Liver (tissue), 9 donors: Measurements from ENCODE around the gene GOLGA6A. TPM values are rescaled to one million over a fixed set of nuclear protein-coding genes. Genes with fewer than 3 reads are reported as not detected.

ENCODE experiments used
- DNase-seq: peaks from one replicate; pipeline ENCODE4 v3.0.0-alpha.2; 2017; ENCODE audit warnings: low spot score
- H3K27ac ChIP-seq, 2 donors: one replicate each; pipeline ENCODE4 v1.7.0; 2013; ENCODE audit warnings: inconsistent platforms in 2 of 2, low read length in 2 of 2, control low read depth in 1 of 2, low read depth in 1 of 2, mild to moderate bottlenecking in 1 of 2
- H3K27me3 ChIP-seq, 4 donors: one replicate each; pipeline versions ENCODE4 v1.6.1 to v1.7.0; 2013; ENCODE audit warnings: low read length in 3 of 4, inconsistent platforms in 1 of 4, mild to moderate bottlenecking in 1 of 4, moderate library complexity in 1 of 4; ENCODE audit not compliant: control insufficient read depth in 4 of 4, insufficient read depth in 4 of 4
- H3K36me3 ChIP-seq, 4 donors: one replicate each; pipeline versions ENCODE4 v1.6.1 to v1.7.0; 2013; ENCODE audit warnings: low read length in 3 of 4, mild to moderate bottlenecking in 3 of 4, low read depth in 1 of 4, moderate library complexity in 1 of 4; ENCODE audit not compliant: control insufficient read depth in 4 of 4, insufficient read depth in 3 of 4
- H3K4me1 ChIP-seq, 4 donors: one replicate each; pipeline versions ENCODE4 v1.6.1 to v1.7.0; 2013; ENCODE audit warnings: low read length in 3 of 4, mild to moderate bottlenecking in 3 of 4, moderate library complexity in 1 of 4; ENCODE audit not compliant: control insufficient read depth in 4 of 4, insufficient read depth in 4 of 4
- H3K4me3 ChIP-seq, 3 donors: one replicate each; pipeline versions ENCODE4 v1.6.1 to v1.7.0; 2013; ENCODE audit warnings: low read length in 3 of 3, control low read depth in 1 of 3, low read depth in 1 of 3, mild to moderate bottlenecking in 1 of 3
- H3K9ac ChIP-seq, 2 donors: one replicate each; pipeline ENCODE4 v1.7.0; 2013; ENCODE audit warnings: low read length in 2 of 2, mild to moderate bottlenecking in 2 of 2, moderate library complexity in 2 of 2, control low read depth in 1 of 2, low read depth in 1 of 2
- H3K9me3 ChIP-seq, 4 donors: one replicate each; pipeline versions ENCODE4 v1.6.1 to v1.7.0; 2013; ENCODE audit warnings: low read length in 3 of 4; ENCODE audit not compliant: control insufficient read depth in 4 of 4
- ATF3 ChIP-seq: IDR thresholded peaks from 2 replicates; pipeline ENCODE4 v1.6.1; 2016; ENCODE audit warnings: antibody characterized with exemption
- CTCF ChIP-seq: fragments of 150-350 bp; IDR thresholded peaks from 2 replicates; pipeline ENCODE4 v1.5.1; 2017; ENCODE audit warnings: improper control_type of control experiment, low read depth, low read length; ENCODE audit not compliant: missing input control
- EGR1 ChIP-seq, 2 donors: IDR thresholded peaks; 2 replicates each; pipeline ENCODE4 v1.6.1; 2016 to 2018; ENCODE audit warnings: antibody characterized with exemption in 2 of 2, low read depth in 2 of 2
- FOXA1 ChIP-seq: IDR thresholded peaks from 2 replicates; pipeline ENCODE4 v1.6.1; 2016; ENCODE audit warnings: antibody characterized with exemption
- FOXA2 ChIP-seq: IDR thresholded peaks from 2 replicates; pipeline ENCODE4 v1.6.1; 2016; ENCODE audit warnings: antibody characterized with exemption
- GABPA ChIP-seq, 2 donors: IDR thresholded peaks in 1 of 2; conservative IDR thresholded peaks in 1 of 2; 2 replicates each; pipeline ENCODE4 v1.6.1; 2016; ENCODE audit warnings: antibody characterized with exemption in 2 of 2, mild to moderate bottlenecking in 1 of 2, moderate library complexity in 1 of 2
- HNF4A ChIP-seq, 2 donors: conservative IDR thresholded peaks; 2 replicates each; pipeline ENCODE4 v1.6.1; 2016; ENCODE audit warnings: antibody characterized with exemption in 2 of 2, mild to moderate bottlenecking in 2 of 2
- JUND ChIP-seq, 2 donors: IDR thresholded peaks; 2 replicates each; pipeline ENCODE4 v1.6.1; 2016; ENCODE audit warnings: antibody characterized with exemption in 2 of 2
- MAX ChIP-seq: IDR thresholded peaks from 2 replicates; pipeline ENCODE4 v1.6.1; 2016; ENCODE audit warnings: antibody characterized with exemption
- NR2F2 ChIP-seq: IDR thresholded peaks from 2 replicates; pipeline ENCODE4 v1.6.1; 2016; ENCODE audit warnings: antibody characterized with exemption
- RAD21 ChIP-seq, 2 donors: IDR thresholded peaks; 2 replicates each; pipeline ENCODE4 v1.6.1; 2016; ENCODE audit warnings: antibody characterized with exemption in 2 of 2, mild to moderate bottlenecking in 2 of 2
- RXRA ChIP-seq, 2 donors: IDR thresholded peaks; 2 replicates each; pipeline ENCODE4 v1.6.1; 2017 to 2018; ENCODE audit warnings: antibody characterized with exemption in 2 of 2, mild to moderate bottlenecking in 1 of 2
- SP1 ChIP-seq: IDR thresholded peaks from 2 replicates; pipeline ENCODE4 v1.6.1; 2018; ENCODE audit warnings: antibody characterized with exemption, mild to moderate bottlenecking
- TAF1 ChIP-seq: conservative IDR thresholded peaks from 2 replicates; pipeline ENCODE4 v1.6.1; 2016; ENCODE audit warnings: antibody characterized with exemption, mild to moderate bottlenecking
- YY1 ChIP-seq: IDR thresholded peaks from 2 replicates; pipeline ENCODE4 v1.6.1; 2016; ENCODE audit warnings: antibody characterized with exemption, mild to moderate bottlenecking
- WGBS: extraction: QIAGEN DNeasy Blood & Tissue Kit; methylation state at CpG from one replicate; pipeline ENCODE4 v1.1.7; 2013; 5-methylcytosine and 5-hydroxymethylcytosine counted together
- polyA plus RNA-seq, 2 donors: library from polyadenylated mRNA; stranded (reverse) in 1 of 2; unstranded in 1 of 2; fragments of 200-250 nt in 1 of 2; fragments of >200 nt in 1 of 2; fragmentation: Nextera tagmentation in 1 of 2; extraction: Ambion mirVana in 1 of 2; gene quantifications; one replicate each; pipeline versions ENCODE4 v1.2.1 to v1.2.3, GENCODE V29; 2013 to 2015
- total RNA-seq, 2 donors: library from RNA; depleted of rRNA; stranded (reverse); fragments of >200 nt; gene quantifications; one replicate each; pipeline ENCODE4 v1.2.3, GENCODE V29; 2014
- TF ChIP-seq, protein P1 (sequence below): IDR thresholded peaks from 2 replicates; pipeline ENCODE4 v1.6.1; 2016; ENCODE audit warnings: antibody characterized with exemption
- TF ChIP-seq, protein P2 (sequence below): IDR thresholded peaks from 2 replicates; pipeline ENCODE4 v1.6.1; 2016; ENCODE audit warnings: antibody characterized with exemption, mild to moderate bottlenecking
- donor health status: healthy.
- donor health status: healthy.
- donor health status: healthy.
- donor health status: healthy.
- donor health status: healthy.

Gene GOLGA6A
- total and polyA plus RNA-seq, 4 donors: 0.06 to 1.4 (median 0.63) TPM

DNA sequence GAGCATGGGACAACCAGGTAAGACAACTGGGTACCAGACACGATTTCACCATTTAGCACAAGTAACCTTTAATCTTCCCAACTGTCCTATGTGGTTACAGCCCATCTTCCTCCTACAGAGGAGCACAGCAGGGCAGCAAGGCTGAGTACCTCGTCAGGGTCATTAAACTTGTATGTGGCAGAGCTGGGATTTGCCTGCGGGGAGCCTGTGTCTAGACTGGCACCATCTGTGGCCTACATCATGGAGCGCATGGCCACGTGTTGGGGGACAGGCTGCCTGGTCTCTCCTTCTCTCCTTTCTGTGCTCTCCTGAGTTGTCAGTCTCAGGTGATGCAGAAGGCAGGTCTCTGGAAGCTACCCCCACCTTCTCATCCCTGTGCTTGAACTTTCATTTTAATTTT lies 32.2 kb downstream of the GOLGA6A start:
- H3K27ac ChIP-seq: no peak overlapping the region
- peaks cover 0 to 1% (median 0%) of the 10 kb centered on the region in 4 donors for H3K36me3 ChIP-seq
- H3K9me3 ChIP-seq: no peaks in the 10 kb centered on the region
- H3K9ac ChIP-seq: no peak overlapping the region
- H3K4me1 ChIP-seq: peaks cover 3 to 15% (median 7%) of the 10 kb centered on the region in 4 donors
- no peak for TF ChIP-seq FOXA2
- H3K4me3 ChIP-seq: no peak overlapping the region
- no peak for DNase-seq
- 87% methylated on average over 5 of the region's 5 CpGs for WGBS
- H3K27me3 ChIP-seq: no peaks in the 10 kb centered on the region

- 80% methylated on average over 7 of the region's 7 CpGs for WGBS
- H3K4me3 ChIP-seq: no peak overlapping the region
- H3K27ac ChIP-seq: no peak overlapping the region
- DNase-seq: no peak
- no peaks in the 10 kb centered on the region for H3K27me3 ChIP-seq
- H3K36me3 ChIP-seq: peaks cover 0 to 2% (median 0%) of the 10 kb centered on the region in 4 donors
- peaks cover 3 to 6% (median 5%) of the 10 kb centered on the region in 4 donors for H3K4me1 ChIP-seq
- H3K9me3 ChIP-seq: no peaks in the 10 kb centered on the region
- TF ChIP-seq, protein P1, sequence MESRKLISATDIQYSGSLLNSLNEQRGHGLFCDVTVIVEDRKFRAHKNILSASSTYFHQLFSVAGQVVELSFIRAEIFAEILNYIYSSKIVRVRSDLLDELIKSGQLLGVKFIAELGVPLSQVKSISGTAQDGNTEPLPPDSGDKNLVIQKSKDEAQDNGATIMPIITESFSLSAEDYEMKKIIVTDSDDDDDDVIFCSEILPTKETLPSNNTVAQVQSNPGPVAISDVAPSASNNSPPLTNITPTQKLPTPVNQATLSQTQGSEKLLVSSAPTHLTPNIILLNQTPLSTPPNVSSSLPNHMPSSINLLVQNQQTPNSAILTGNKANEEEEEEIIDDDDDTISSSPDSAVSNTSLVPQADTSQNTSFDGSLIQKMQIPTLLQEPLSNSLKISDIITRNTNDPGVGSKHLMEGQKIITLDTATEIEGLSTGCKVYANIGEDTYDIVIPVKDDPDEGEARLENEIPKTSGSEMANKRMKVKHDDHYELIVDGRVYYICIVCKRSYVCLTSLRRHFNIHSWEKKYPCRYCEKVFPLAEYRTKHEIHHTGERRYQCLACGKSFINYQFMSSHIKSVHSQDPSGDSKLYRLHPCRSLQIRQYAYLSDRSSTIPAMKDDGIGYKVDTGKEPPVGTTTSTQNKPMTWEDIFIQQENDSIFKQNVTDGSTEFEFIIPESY: no peak
- TF ChIP-seq HNF4A (conservative IDR thresholded peaks at IDR 0.05) (no peak), RXRA (IDR thresholded peaks at IDR 0.05) (no peak), SP1 (no peak)
- H3K9ac ChIP-seq: no peak overlapping the region
Observed at GRCh38 chr15:74046275-74046674, 36.1 kb downstream of the GOLGA6A start.

- DNase-seq: no peak
- no peak overlapping the region for H3K9ac ChIP-seq
- H3K27ac ChIP-seq: no peak overlapping the region
- no peaks in the 10 kb centered on the region for H3K27me3 ChIP-seq
- H3K4me1 ChIP-seq: peaks cover 2 to 4% (median 3%) of the 10 kb centered on the region in 4 donors
- no peaks in the 10 kb centered on the region for H3K9me3 ChIP-seq
- no peak overlapping the region for H3K4me3 ChIP-seq
- WGBS: 80% methylated on average over 7 of the region's 7 CpGs
- no peak for TF ChIP-seq ATF3
- no peak for TF ChIP-seq FOXA1
- TF ChIP-seq MAX: no peak
- no peak for TF ChIP-seq NR2F2
- no peak for TF ChIP-seq EGR1 (IDR thresholded peaks at IDR 0.05; ENCODE audit: low read depth in 2 of 2)
- TF ChIP-seq, protein P2, sequence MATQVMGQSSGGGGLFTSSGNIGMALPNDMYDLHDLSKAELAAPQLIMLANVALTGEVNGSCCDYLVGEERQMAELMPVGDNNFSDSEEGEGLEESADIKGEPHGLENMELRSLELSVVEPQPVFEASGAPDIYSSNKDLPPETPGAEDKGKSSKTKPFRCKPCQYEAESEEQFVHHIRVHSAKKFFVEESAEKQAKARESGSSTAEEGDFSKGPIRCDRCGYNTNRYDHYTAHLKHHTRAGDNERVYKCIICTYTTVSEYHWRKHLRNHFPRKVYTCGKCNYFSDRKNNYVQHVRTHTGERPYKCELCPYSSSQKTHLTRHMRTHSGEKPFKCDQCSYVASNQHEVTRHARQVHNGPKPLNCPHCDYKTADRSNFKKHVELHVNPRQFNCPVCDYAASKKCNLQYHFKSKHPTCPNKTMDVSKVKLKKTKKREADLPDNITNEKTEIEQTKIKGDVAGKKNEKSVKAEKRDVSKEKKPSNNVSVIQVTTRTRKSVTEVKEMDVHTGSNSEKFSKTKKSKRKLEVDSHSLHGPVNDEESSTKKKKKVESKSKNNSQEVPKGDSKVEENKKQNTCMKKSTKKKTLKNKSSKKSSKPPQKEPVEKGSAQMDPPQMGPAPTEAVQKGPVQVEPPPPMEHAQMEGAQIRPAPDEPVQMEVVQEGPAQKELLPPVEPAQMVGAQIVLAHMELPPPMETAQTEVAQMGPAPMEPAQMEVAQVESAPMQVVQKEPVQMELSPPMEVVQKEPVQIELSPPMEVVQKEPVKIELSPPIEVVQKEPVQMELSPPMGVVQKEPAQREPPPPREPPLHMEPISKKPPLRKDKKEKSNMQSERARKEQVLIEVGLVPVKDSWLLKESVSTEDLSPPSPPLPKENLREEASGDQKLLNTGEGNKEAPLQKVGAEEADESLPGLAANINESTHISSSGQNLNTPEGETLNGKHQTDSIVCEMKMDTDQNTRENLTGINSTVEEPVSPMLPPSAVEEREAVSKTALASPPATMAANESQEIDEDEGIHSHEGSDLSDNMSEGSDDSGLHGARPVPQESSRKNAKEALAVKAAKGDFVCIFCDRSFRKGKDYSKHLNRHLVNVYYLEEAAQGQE: no peak
- TF ChIP-seq RAD21 (IDR thresholded peaks at IDR 0.05): no peak
- TF ChIP-seq JUND (IDR thresholded peaks at IDR 0.05): no peak
- TF ChIP-seq CTCF: no peak
- no peak for TF ChIP-seq FOXA2
- no peak for TF ChIP-seq TAF1
- TF ChIP-seq HNF4A (conservative IDR thresholded peaks at IDR 0.05): no peak
- no peak for TF ChIP-seq YY1
- TF ChIP-seq, protein P1: no peak
- TF ChIP-seq GABPA (IDR thresholded peaks at IDR 0.05 in 1 of 2, conservative IDR thresholded peaks at IDR 0.05 in 1 of 2): no peak
- H3K36me3 ChIP-seq: peaks cover 0 to 2% (median 0%) of the 10 kb centered on the region in 4 donors
Observed at GRCh38 chr15:74045636-74046274, 36.6 kb downstream of the GOLGA6A start.
